SK-N-SH (cell line): Measurements from ENCODE around the gene SMIM5. TPM values are rescaled to one million over a fixed set of nuclear protein-coding genes. Genes with fewer than 3 reads are reported as not detected.

Experiments
- CTCF ChIA-PET: fragments of 300-600, 350-600 bp; formaldehyde crosslinking; extraction: SDS; loops from one replicate; lab custom pipeline; 2021; lab: Yijun Ruan, JAX
- POLR2A ChIA-PET: fragments of 350-600 bp; sonication (Branson Sonifier 250); formaldehyde crosslinking; extraction: SDS; loops from one replicate; lab custom pipeline; 2020; ENCODE audit warnings: antibody characterized with exemption, inconsistent platforms; lab: Yijun Ruan, JAX
- DNase-seq: peaks from one replicate; pipeline ENCODE4 v3.0.0; 2012
- H2AFZ ChIP-seq: fragments of 200-600 bp; sonication (generic); 2 replicates; pipeline ENCODE4 v1.8.1; 2016; ENCODE audit warnings: antibody characterized with exemption, mild to moderate bottlenecking, low read depth
- H3F3A ChIP-seq: fragments of 200-600 bp; sonication (generic); replicated peaks from 2 replicates; pipeline ENCODE3; 2016; ENCODE audit warnings: antibody characterized with exemption, mild to moderate bottlenecking; ENCODE audit not compliant: insufficient read depth
- H3K27ac ChIP-seq, 2 experiments: fragments of 200-500 bp in 1 of 2; fragments of 200-600 bp in 1 of 2; sonication (Bioruptor generic) in 1 of 2; sonication (generic), shearing (Covaris generic) in 1 of 2; 2 replicates each; pipeline versions ENCODE4 v1.5.1 to v1.6.1; 2014 to 2016; ENCODE audit warnings: low read depth in 2 of 2, inconsistent platforms in 1 of 2, low read length in 1 of 2, mild to moderate bottlenecking in 1 of 2, mixed read lengths in 1 of 2
- H3K27me3 ChIP-seq: fragments of 200-600 bp; sonication (generic), shearing (Covaris generic); 2 replicates; pipeline ENCODE4 v1.6.1; 2016; ENCODE audit warnings: mixed run types; ENCODE audit not compliant: insufficient read depth
- H3K36me3 ChIP-seq, 2 experiments: fragments of 200-500 bp in 1 of 2; fragments of 200-600 bp in 1 of 2; sonication (Bioruptor generic) in 1 of 2; sonication (generic) in 1 of 2; replicated peaks in 1 of 2; 2 replicates each; pipeline versions ENCODE3 to v1.5.1; 2014 to 2016; ENCODE audit warnings: low read length in 1 of 2, mild to moderate bottlenecking in 1 of 2; ENCODE audit not compliant: insufficient read depth in 2 of 2, control insufficient read depth in 1 of 2
- H3K4me1 ChIP-seq, 2 experiments: fragments of 200-500 bp in 1 of 2; fragments of 200-600 bp in 1 of 2; sonication (Bioruptor generic) in 1 of 2; sonication (generic), shearing (Covaris generic) in 1 of 2; 2 replicates each; pipeline versions ENCODE4 v1.5.1 to v1.6.1; 2014 to 2016; ENCODE audit warnings: low read depth in 1 of 2, low read length in 1 of 2, mixed run types in 1 of 2; ENCODE audit not compliant: insufficient read depth in 2 of 2, control insufficient read depth in 1 of 2
- H3K4me2 ChIP-seq: fragments of 200-600 bp; sonication (generic), shearing (Covaris generic); 2 replicates; pipeline ENCODE4 v1.6.1; 2017; ENCODE audit warnings: mixed run types
- H3K4me3 ChIP-seq, 2 experiments: fragments of 200-500 bp in 1 of 2; fragments of 200-600 bp in 1 of 2; sonication (Bioruptor generic) in 1 of 2; sonication (generic), shearing (Covaris generic) in 1 of 2; 2 replicates each; pipeline versions ENCODE4 v1.5.1 to v1.8.1; 2014 to 2016; ENCODE audit warnings: low read depth in 2 of 2, inconsistent platforms in 1 of 2, low read length in 1 of 2, mild to moderate bottlenecking in 1 of 2, mixed read lengths in 1 of 2, moderate library complexity in 1 of 2
- H3K79me2 ChIP-seq: fragments of 200-600 bp; sonication (generic); 2 replicates; pipeline ENCODE4 v1.8.1; 2017; ENCODE audit warnings: mild to moderate bottlenecking; ENCODE audit not compliant: insufficient read depth
- H3K9ac ChIP-seq: fragments of 200-600 bp; sonication (generic); 2 replicates; pipeline ENCODE4 v1.6.1; 2017; ENCODE audit warnings: mixed run types
- H3K9me2 ChIP-seq: fragments of 200-600 bp; sonication (generic); 2 replicates; pipeline ENCODE4 v1.6.1; 2017; ENCODE audit warnings: mixed run types
- H3K9me3 ChIP-seq: fragments of 200-600 bp; sonication (generic); 2 replicates; pipeline ENCODE4 v1.6.1; 2017; ENCODE audit warnings: mixed run types, mild to moderate bottlenecking, moderate library complexity
- H4K20me1 ChIP-seq: fragments of 200-600 bp; sonication (generic); 2 replicates; pipeline ENCODE4 v1.6.1; 2017; ENCODE audit warnings: mild to moderate bottlenecking, mixed run types; ENCODE audit not compliant: insufficient read depth
- CHD2 ChIP-seq: fragments of 150-350 bp; IDR thresholded peaks from 2 replicates; pipeline ENCODE4 v1.6.1; 2018; ENCODE audit warnings: low read length; ENCODE audit not compliant: partially characterized antibody
- ELF1 ChIP-seq: IDR thresholded peaks from 2 replicates; pipeline ENCODE4 v1.4.0; 2012
- EP300 ChIP-seq, 2 experiments: IDR thresholded peaks; 2 replicates each; pipeline versions ENCODE4 v1.4.0 to v1.6.1; 2012; ENCODE audit warnings: borderline replicate concordance in 1 of 2, low read depth in 1 of 2, low read length in 1 of 2
- EZH2phosphoT487 ChIP-seq: fragments of 200-600 bp; sonication (generic); IDR thresholded peaks from 2 replicates; pipeline ENCODE4 v1.6.1; 2017; ENCODE audit warnings: low read depth, mixed run types, mild to moderate bottlenecking, antibody characterized with exemption, moderate library complexity, borderline replicate concordance
- FOXJ3 ChIP-seq: sonication (generic); formaldehyde crosslinking; IDR thresholded peaks from 2 replicates; pipeline ENCODE4 v1.5.1; 2020; ENCODE audit warnings: mild to moderate bottlenecking, missing genetic modification reagents
- FOXM1 ChIP-seq: IDR thresholded peaks from 2 replicates; pipeline ENCODE4 v1.4.0; 2012; ENCODE audit warnings: low read depth, mild to moderate bottlenecking
- GABPA ChIP-seq: IDR thresholded peaks from 2 replicates; pipeline ENCODE4 v1.4.0; 2012; ENCODE audit warnings: low read depth, mild to moderate bottlenecking
- GATA2 ChIP-seq: sonication (generic); formaldehyde crosslinking; IDR thresholded peaks from 2 replicates; pipeline ENCODE4 v1.5.0; 2020; ENCODE audit warnings: mild to moderate bottlenecking, missing genetic modification reagents
- MXI1 ChIP-seq: IDR thresholded peaks from 2 replicates; pipeline ENCODE4 v1.6.1; 2012; ENCODE audit warnings: mild to moderate bottlenecking, low read depth, low read length, improper control_type of control experiment
- NFIC ChIP-seq: IDR thresholded peaks from 2 replicates; pipeline ENCODE4 v1.4.0; 2012; ENCODE audit warnings: borderline replicate concordance
- NRF1 ChIP-seq: IDR thresholded peaks from 2 replicates; pipeline ENCODE4 v1.6.1; 2012; ENCODE audit warnings: low read depth, mild to moderate bottlenecking, low read length
- RCOR1 ChIP-seq: fragments of 150-350 bp; IDR thresholded peaks from 2 replicates; pipeline ENCODE4 v1.6.1; 2017; ENCODE audit warnings: antibody characterized with exemption, low read length
- SIN3A ChIP-seq: IDR thresholded peaks from 2 replicates; pipeline ENCODE4 v1.6.1; 2012; ENCODE audit warnings: low read depth, mild to moderate bottlenecking, low read length, moderate library complexity, borderline replicate concordance
- SMC3 ChIP-seq: IDR thresholded peaks from 2 replicates; pipeline ENCODE4 v1.6.1; 2012; ENCODE audit warnings: low read depth, low read length, improper control_type of control experiment
- TEAD4 ChIP-seq: IDR thresholded peaks from 2 replicates; pipeline ENCODE4 v1.4.0; 2012; ENCODE audit warnings: mild to moderate bottlenecking, borderline replicate concordance; ENCODE audit not compliant: insufficient read depth
- USF1 ChIP-seq: IDR thresholded peaks from 2 replicates; pipeline ENCODE4 v1.4.0; 2012; ENCODE audit warnings: low read depth, borderline replicate concordance
- YY1 ChIP-seq: IDR thresholded peaks from 2 replicates; pipeline ENCODE4 v1.4.0; 2012; ENCODE audit warnings: low read depth, mild to moderate bottlenecking
- WGBS: methylation state at CpG from one replicate; pipeline ENCODE4 v1.1.6; 2017; ENCODE audit warnings: low lambda C conversion rate; 5-methylcytosine and 5-hydroxymethylcytosine counted together
- polyA plus RNA-seq, 3 experiments: library from polyadenylated mRNA; depleted of rRNA; stranded (reverse); fragments of >200 nt; gene quantifications; 2 replicates each; pipeline ENCODE4 v1.2.3, GENCODE V29; 2012
- TF ChIP-seq, protein P1 (sequence below): fragments of 150-350 bp; IDR thresholded peaks from 2 replicates; pipeline ENCODE4 v1.6.1; 2017; ENCODE audit warnings: antibody characterized with exemption, low read length, low read depth, borderline replicate concordance

Gene SMIM5
- polyA plus RNA-seq, 1 of the 3 experiments (the other 2 are of a cell fraction) = 0.02 TPM

DNA sequence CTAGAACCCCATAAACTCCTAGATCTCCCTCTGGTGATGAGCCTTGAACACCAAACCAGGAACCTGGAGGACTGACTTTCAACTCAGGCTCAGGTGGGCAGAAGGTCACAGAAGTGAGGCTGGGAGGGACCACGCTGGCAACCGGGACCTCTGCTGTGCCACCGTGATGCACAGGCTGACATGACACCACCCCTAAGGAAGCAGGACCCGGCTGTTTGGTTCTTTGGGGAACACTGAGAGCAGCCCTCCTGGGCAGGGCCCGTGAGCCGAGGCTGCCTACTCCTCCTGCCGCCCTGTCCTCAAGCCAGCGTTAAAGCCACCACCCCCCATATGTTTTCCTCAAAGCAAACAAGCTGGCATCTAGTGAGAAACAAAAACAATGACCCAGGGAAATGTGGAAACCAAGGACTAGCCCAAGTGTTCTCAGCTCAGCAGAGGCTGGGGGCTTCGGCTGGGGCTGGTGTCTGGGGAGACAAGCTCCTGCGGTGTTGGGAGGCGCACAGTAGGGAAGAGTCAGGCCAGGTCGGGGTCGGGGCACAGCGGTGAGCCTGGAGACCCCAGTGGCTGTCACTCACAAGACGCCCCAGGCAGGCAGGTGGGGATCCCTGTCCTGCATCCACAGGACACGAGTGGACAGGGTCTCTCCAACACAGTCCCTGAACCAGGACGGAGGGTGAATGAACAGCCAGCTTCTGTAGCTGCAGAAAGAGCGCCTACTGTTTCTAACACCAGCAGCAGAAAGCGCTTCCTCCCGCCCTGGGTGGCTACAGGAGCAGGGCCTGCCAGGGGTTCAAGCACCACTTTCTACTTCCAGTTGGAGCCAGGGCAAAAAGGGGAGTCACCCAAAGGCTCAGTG lies 1.7 kb downstream of the SMIM5 start:
- WGBS = 83% methylated on average over 19 of the region's 20 CpGs
- H3K9ac ChIP-seq = no peak overlapping the region
- H3K9me3 ChIP-seq = no peaks in the 10 kb centered on the region
- H3K36me3 ChIP-seq = peaks cover 0 to 39% of the 10 kb centered on the region in 2 experiments
- CTCF ChIA-PET = interaction anchor here (1.0 to 37.9 kb wide), 11 partner anchors 8 to 193 kb away, joined by 4 to 1370 read pairs (median 33); partner anchors contain the start of genes GALK1 and SMIM5
- POLR2A ChIA-PET = no interaction called here
- H3K27me3 ChIP-seq = no peaks in the 10 kb centered on the region
- peaks cover 3% of the 10 kb centered on the region for H3F3A ChIP-seq
- no peak overlapping the region for H3K27ac ChIP-seq
- TF ChIP-seq EP300 (IDR thresholded peaks at IDR 0.05; ENCODE audit: borderline replicate concordance in 1 of 2, low read depth in 1 of 2, low read length in 1 of 2) = no peak
- TF ChIP-seq SIN3A = no peak
- TF ChIP-seq USF1 = no peak
- TF ChIP-seq YY1 = no peak
- TF ChIP-seq, protein P1, sequence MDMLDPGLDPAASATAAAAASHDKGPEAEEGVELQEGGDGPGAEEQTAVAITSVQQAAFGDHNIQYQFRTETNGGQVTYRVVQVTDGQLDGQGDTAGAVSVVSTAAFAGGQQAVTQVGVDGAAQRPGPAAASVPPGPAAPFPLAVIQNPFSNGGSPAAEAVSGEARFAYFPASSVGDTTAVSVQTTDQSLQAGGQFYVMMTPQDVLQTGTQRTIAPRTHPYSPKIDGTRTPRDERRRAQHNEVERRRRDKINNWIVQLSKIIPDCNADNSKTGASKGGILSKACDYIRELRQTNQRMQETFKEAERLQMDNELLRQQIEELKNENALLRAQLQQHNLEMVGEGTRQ = no peak
- TF ChIP-seq ELF1 = no peak
- TF ChIP-seq GABPA = no peak
- no peak for TF ChIP-seq MXI1
- no peak for TF ChIP-seq CHD2
- TF ChIP-seq FOXM1 = no peak
- TF ChIP-seq FOXJ3 (CRISPR knock-in tag) = no peak
- no peak for TF ChIP-seq TEAD4
- TF ChIP-seq RCOR1 = no peak
- TF ChIP-seq NFIC = no peak
- TF ChIP-seq NRF1 = no peak
- no peak for TF ChIP-seq EZH2phosphoT487
- no peak for TF ChIP-seq GATA2 (CRISPR knock-in tag)
- TF ChIP-seq SMC3 = no peak
- no peak overlapping the region for H2AFZ ChIP-seq
- H3K4me3 ChIP-seq = no peak overlapping the region
- H3K9me2 ChIP-seq = no peaks in the 10 kb centered on the region
- no peak for DNase-seq
- H3K79me2 ChIP-seq = no peaks in the 10 kb centered on the region
- H4K20me1 ChIP-seq = peaks cover 18% of the 10 kb centered on the region
- H3K4me2 ChIP-seq = no peak overlapping the region
- H3K4me1 ChIP-seq = peaks cover 12 to 15% of the 10 kb centered on the region in 2 experiments; a peak in 3 of 4 replicates
